H9 (cell line): ENCODE measurements around the gene SNRNP48. TPM values are rescaled to one million over a fixed set of nuclear protein-coding genes. Genes with fewer than 3 reads are reported as not detected.

Source experiments
- DNase-seq: peaks from one replicate; pipeline ENCODE4 v3.0.0-alpha.2; 2017
- H2AFZ ChIP-seq: one replicate; pipeline ENCODE4 v1.6.1; 2013; ENCODE audit warnings: mild to moderate bottlenecking, low read length, control low read depth, moderate library complexity
- H2AK5ac ChIP-seq: 2 replicates; pipeline ENCODE4 v1.6.1; 2013; ENCODE audit warnings: low read length, control low read depth, mixed read lengths; ENCODE audit not compliant: insufficient read length
- H2BK120ac ChIP-seq: one replicate; pipeline ENCODE4 v1.6.1; 2013; ENCODE audit warnings: low read depth, mild to moderate bottlenecking, low read length, control low read depth, inconsistent platforms; ENCODE audit not compliant: poor library complexity, severe bottlenecking
- H2BK12ac ChIP-seq: 2 replicates; pipeline ENCODE4 v1.6.1; 2013; ENCODE audit warnings: low read length, control low read depth, mixed read lengths, low read depth; ENCODE audit not compliant: insufficient read length
- H2BK15ac ChIP-seq: 2 replicates; pipeline ENCODE4 v1.6.1; 2013; ENCODE audit warnings: low read depth, low read length, control low read depth
- H2BK20ac ChIP-seq: one replicate; pipeline ENCODE4 v1.6.1; 2013; ENCODE audit warnings: low read depth, mild to moderate bottlenecking, low read length, control low read depth, inconsistent platforms; ENCODE audit not compliant: poor library complexity, severe bottlenecking
- H2BK5ac ChIP-seq: 2 replicates; pipeline ENCODE4 v1.6.1; 2013; ENCODE audit warnings: low read length, control low read depth, mixed read lengths; ENCODE audit not compliant: insufficient read length
- H3K14ac ChIP-seq: 2 replicates; pipeline ENCODE4 v1.6.1; 2013; ENCODE audit warnings: low read length, control low read depth; ENCODE audit not compliant: insufficient read depth
- H3K18ac ChIP-seq: 2 replicates; pipeline ENCODE4 v1.6.1; 2013; ENCODE audit warnings: low read depth, mild to moderate bottlenecking, mixed read lengths, low read length, control low read depth; ENCODE audit not compliant: insufficient read length
- H3K23ac ChIP-seq: 2 replicates; pipeline ENCODE4 v1.6.1; 2013; ENCODE audit warnings: low read length, control low read depth, mixed read lengths, low read depth; ENCODE audit not compliant: insufficient read length
- H3K23me2 ChIP-seq: 2 replicates; pipeline ENCODE4 v1.6.1; 2013; ENCODE audit warnings: low read depth, mild to moderate bottlenecking, mixed read lengths, low read length, control low read depth; ENCODE audit not compliant: insufficient read length, poor library complexity, severe bottlenecking
- H3K27ac ChIP-seq: 2 replicates; pipeline ENCODE4 v1.5.1; 2013; ENCODE audit warnings: low read length, control low read depth, mixed read lengths, low read depth; ENCODE audit not compliant: insufficient read length
- H3K27me3 ChIP-seq: 2 replicates; pipeline ENCODE4 v1.6.1; 2013; ENCODE audit warnings: low read length, control low read depth, inconsistent platforms; ENCODE audit not compliant: insufficient read depth
- H3K4ac ChIP-seq: 2 replicates; pipeline ENCODE4 v1.6.1; 2013; ENCODE audit warnings: low read depth, mild to moderate bottlenecking, control low read depth, inconsistent platforms, low read length, moderate library complexity
- H3K4me1 ChIP-seq: 2 replicates; pipeline ENCODE4 v1.6.1; 2013; ENCODE audit warnings: low read length, control low read depth, inconsistent platforms; ENCODE audit not compliant: insufficient read depth
- H3K4me2 ChIP-seq: 2 replicates; pipeline ENCODE4 v1.6.1; 2013; ENCODE audit warnings: low read length, control low read depth, mixed read lengths; ENCODE audit not compliant: insufficient read length, insufficient read depth
- H3K56ac ChIP-seq: 2 replicates; pipeline ENCODE4 v1.6.1; 2013; ENCODE audit warnings: low read depth, mild to moderate bottlenecking, mixed read lengths, low read length, control low read depth; ENCODE audit not compliant: insufficient read length
- H3K79me1 ChIP-seq: 2 replicates; pipeline ENCODE4 v1.6.1; 2013; ENCODE audit warnings: low read depth, mild to moderate bottlenecking, moderate library complexity, low read length, control low read depth, inconsistent platforms; ENCODE audit not compliant: insufficient read depth, poor library complexity, severe bottlenecking
- H3K79me2 ChIP-seq: 2 replicates; pipeline ENCODE4 v1.6.1; 2013; ENCODE audit warnings: low read length, control low read depth, inconsistent platforms; ENCODE audit not compliant: insufficient read depth
- H3K9ac ChIP-seq: 2 replicates; pipeline ENCODE4 v1.6.1; 2013; ENCODE audit warnings: low read length, control low read depth, mixed read lengths; ENCODE audit not compliant: insufficient read length; ENCODE audit errors: extremely low read depth
- H3K9me3 ChIP-seq: one replicate; pipeline ENCODE4 v1.6.1; 2013; ENCODE audit warnings: low read depth, low read length, inconsistent platforms; ENCODE audit not compliant: control insufficient read depth
- H3T11ph ChIP-seq: one replicate; pipeline ENCODE4 v1.6.1; 2013; ENCODE audit warnings: mild to moderate bottlenecking, low read length, control low read depth, inconsistent platforms
- H4K20me1 ChIP-seq: one replicate; pipeline ENCODE4 v1.6.1; 2013; ENCODE audit not compliant: control insufficient read depth, insufficient read length, insufficient read depth
- H4K5ac ChIP-seq: 2 replicates; pipeline ENCODE4 v1.6.1; 2013; ENCODE audit warnings: low read depth, mild to moderate bottlenecking, mixed read lengths, low read length, control low read depth; ENCODE audit not compliant: insufficient read length
- H4K8ac ChIP-seq: replicated peaks from 2 replicates; pipeline ENCODE4 v1.6.1; 2013; ENCODE audit warnings: low read length, control low read depth, mixed read lengths, low read depth; ENCODE audit not compliant: insufficient read length
- H4K91ac ChIP-seq: 2 replicates; pipeline ENCODE4 v1.6.1; 2013; ENCODE audit warnings: low read depth, mild to moderate bottlenecking, moderate library complexity, mixed read lengths, low read length, control low read depth; ENCODE audit not compliant: insufficient read length
- H3K27ac Mint-ChIP-seq, 3 experiments: 2 replicates in 2 of 3; 3 replicates in 1 of 3; pipeline ENCODE4 v1.8.0; 2020 to 2021; ENCODE audit warnings: mixed read lengths in 3 of 3, mild to moderate bottlenecking in 1 of 3, moderate library complexity in 1 of 3
- H3K27me3 Mint-ChIP-seq: 2 replicates; pipeline ENCODE4 v1.8.0; 2021; ENCODE audit warnings: low read depth, mild to moderate bottlenecking, moderate library complexity, mixed read lengths
- H3K36me3 Mint-ChIP-seq, 3 experiments: 2 replicates in 2 of 3; 3 replicates in 1 of 3; pipeline ENCODE4 v1.8.0; 2020 to 2021; ENCODE audit warnings: low read depth in 3 of 3, mixed read lengths in 3 of 3; ENCODE audit not compliant: insufficient read depth in 1 of 3
- H3K4me1 Mint-ChIP-seq, 2 experiments: 2 replicates each; pipeline ENCODE4 v1.8.0; 2020; ENCODE audit warnings: mixed read lengths in 2 of 2
- H3K4me3 Mint-ChIP-seq, 2 experiments: 2 replicates in 1 of 2; 3 replicates in 1 of 2; pipeline ENCODE4 v1.8.0; 2020 to 2021; ENCODE audit warnings: mild to moderate bottlenecking in 2 of 2, mixed read lengths in 2 of 2, moderate library complexity in 1 of 2
- H3K9me3 Mint-ChIP-seq, 2 experiments: 2 replicates in 1 of 2; 3 replicates in 1 of 2; pipeline ENCODE4 v1.8.0; 2020; ENCODE audit warnings: mild to moderate bottlenecking in 2 of 2, mixed read lengths in 2 of 2, moderate library complexity in 1 of 2
- CTCF ChIP-seq: fragments of 200-600 bp; sonication (generic); conservative IDR thresholded peaks from 3 replicates; pipeline ENCODE4 v1.8.0; 2021; ENCODE audit warnings: antibody characterized with exemption, mild to moderate bottlenecking
- WGBS: extraction: QIAGEN DNeasy Blood & Tissue Kit; methylation state at CpG from one replicate; pipeline ENCODE4 v1.1.7; 2013; ENCODE audit warnings: missing lambda C conversion rate, low lambda C conversion rate, mixed read lengths; ENCODE audit not compliant: insufficient read length; ENCODE audit errors: extremely low coverage; 5-methylcytosine and 5-hydroxymethylcytosine counted together
- total RNA-seq: library from RNA; stranded (reverse); gene quantifications from 2 replicates; pipeline ENCODE4 v1.2.1, GENCODE V29; 2021

SNRNP48 gene
- total RNA-seq, 1 experiment from 2014 or later = 16.9 TPM

- Histone ChIP-seq H3K27me3 (no peaks in the 10 kb centered on the region), H2BK5ac (no peak overlapping the region), H3K56ac (no peak overlapping the region), H2BK12ac (no peak overlapping the region), H2AFZ (no peak overlapping the region), H3K14ac (no peak overlapping the region), H3K27ac (no peak overlapping the region), H2BK120ac (no peak overlapping the region), H2BK20ac (no peak overlapping the region), H3K4me1 (no peaks in the 10 kb centered on the region), H2BK15ac (no peak overlapping the region), H2AK5ac (no peak overlapping the region), H4K20me1 (no peaks in the 10 kb centered on the region), H3K9me3 (no peaks in the 10 kb centered on the region), H3K23ac (no peak overlapping the region), H3K4me2 (no peak overlapping the region), H4K91ac (no peak overlapping the region), H3K9ac (no peak overlapping the region), H3K4ac (no peak overlapping the region), H3T11ph (no peak overlapping the region), H3K79me2 (no peaks in the 10 kb centered on the region), H4K5ac (no peak overlapping the region), H3K79me1 (peaks cover 4% of the 10 kb centered on the region), H4K8ac (no peak overlapping the region), H3K23me2 (no peaks in the 10 kb centered on the region), H3K18ac (no peak overlapping the region)
- no peak for TF ChIP-seq CTCF
- WGBS = no CpG with 5 or more reads among the region's 11 CpGs
- DNase-seq = no peak
- Mint-ChIP-seq H3K27me3 (no peaks in the 10 kb centered on the region), H3K4me1 (peaks cover 0 to 2% of the 10 kb centered on the region in 2 experiments; a peak in 1 of 4 replicates), H3K4me3 (no peak overlapping the region), H3K9me3 (no peaks in the 10 kb centered on the region), H3K36me3 (peaks cover 5 to 30% (median 25%) of the 10 kb centered on the region in 3 experiments; a peak in 6 of 7 replicates), H3K27ac (no peak overlapping the region)
Observed at GRCh38 chr6:7555671-7556070, 34.3 kb upstream of the SNRNP48 start.
